M059J (cell line): ENCODE measurements around the gene PUS7L. TPM values are rescaled to one million over a fixed set of nuclear protein-coding genes. Genes with fewer than 3 reads are reported as not detected.

Experiments used
- total RNA-seq: library from RNA; depleted of rRNA; stranded (reverse); fragments of >200 nt; shearing (Covaris generic); gene quantifications from 2 replicates; pipeline ENCODE4 v1.2.3, GENCODE V29; 2014; rRNA removed

PUS7L gene
- total RNA-seq, 1 experiment from 2014 or later, result 10.7 TPM

Other genes starting within 250 kb of the PUS7L start
- 0.30 TPM in 1 of 2 replicates, not detected in the other for gene ADAMTS20, start 206.6 kb downstream of the PUS7L start, total RNA-seq
- 21.9 and 38.1 TPM in 2 replicates for gene IRAK4, start 161 bp upstream of the PUS7L start, total RNA-seq
- gene TWF1, start 47.5 kb upstream of the PUS7L start, total RNA-seq, result 162 TPM in 2 replicates
- gene TMEM117, start 77.3 kb upstream of the PUS7L start, total RNA-seq, result 5.3 and 6.6 TPM in 2 replicates